T-cell (primary cell): Measurements from ENCODE around the gene ATF6B. TPM values are rescaled to one million over a fixed set of nuclear protein-coding genes. Genes with fewer than 3 reads are reported as not detected.

ENCODE experiments used
- ATAC-seq, 4 experiments: fragments of 200-7000 bp in 3 of 4; fragments of 150-1000 bp in 1 of 4; cut with Tn5 transposase; replicated peaks in 1 of 4; 1 replicate in 3 of 4; 2 replicates in 1 of 4; pipeline ENCODE4 v1.10.0; 2021; ENCODE audit warnings: moderate library complexity in 3 of 4, mild to moderate bottlenecking in 2 of 4, moderate number of reproducible peaks in 1 of 4
- CTCF ChIA-PET, 2 donors: fragments of 300-600 bp; sonication (Branson Sonifier 250); formaldehyde crosslinking; loops; one replicate each; lab custom pipeline; 2022; ENCODE audit warnings: antibody characterized with exemption in 2 of 2; lab: Charles Lee
- POLR2A ChIA-PET, 2 donors: fragments of 300-600 bp; sonication (Branson Sonifier 250); formaldehyde crosslinking; loops; one replicate each; lab custom pipeline; 2022; ENCODE audit warnings: antibody characterized with exemption in 2 of 2; lab: Charles Lee
- DNase-seq, 35 experiments: peaks; one replicate each; pipeline versions ENCODE4 v3.0.0 to v3.0.0-alpha.2; 2013 to 2023
- H3K27ac ChIP-seq: one replicate; pipeline ENCODE4 v1.5.1; 2013; ENCODE audit warnings: low read length
- H3K27me3 ChIP-seq, 2 experiments: replicated peaks in 1 of 2; 1 replicate in 1 of 2; 2 replicates in 1 of 2; pipeline versions ENCODE4 v1.6.1 to v1.7.0; 2013; ENCODE audit warnings: low read length in 1 of 2, mixed read lengths in 1 of 2; ENCODE audit not compliant: control insufficient read depth in 2 of 2, insufficient read depth in 2 of 2; ENCODE audit errors: extremely low read depth in 1 of 2
- H3K36me3 ChIP-seq, 2 donors: 1 replicate in 1 of 2; 2 replicates in 1 of 2; pipeline versions ENCODE4 v1.6.1 to v1.7.0; 2013; ENCODE audit warnings: low read length in 1 of 2; ENCODE audit not compliant: control insufficient read depth in 2 of 2, insufficient read depth in 1 of 2; ENCODE audit errors: extremely low read depth in 1 of 2
- H3K4me1 ChIP-seq, 2 experiments: 1 replicate in 1 of 2; 2 replicates in 1 of 2; pipeline versions ENCODE4 v1.6.1 to v1.7.0; 2013; ENCODE audit warnings: low read length in 2 of 2, mixed read lengths in 1 of 2; ENCODE audit not compliant: insufficient read depth in 2 of 2, control insufficient read depth in 1 of 2; ENCODE audit errors: extremely low read depth in 1 of 2
- H3K4me3 ChIP-seq, 2 donors: 1 replicate in 1 of 2; 2 replicates in 1 of 2; pipeline versions ENCODE4 v1.5.1 to v1.7.0; 2013; ENCODE audit warnings: mild to moderate bottlenecking in 2 of 2, low read length in 1 of 2, moderate library complexity in 1 of 2; ENCODE audit not compliant: control insufficient read depth in 1 of 2; ENCODE audit errors: extremely low read depth in 1 of 2
- H3K9me3 ChIP-seq: 2 replicates; pipeline ENCODE4 v1.7.0; 2013
- H3K27ac Mint-ChIP-seq, 2 donors: one replicate each; pipeline ENCODE4 v1.8.0; 2020 to 2021; ENCODE audit warnings: mild to moderate bottlenecking in 2 of 2, mixed read lengths in 2 of 2
- H3K27me3 Mint-ChIP-seq, 2 donors: one replicate each; pipeline ENCODE4 v1.8.0; 2021 to 2022; ENCODE audit warnings: mixed read lengths in 2 of 2
- H3K36me3 Mint-ChIP-seq: one replicate; pipeline ENCODE4 v1.8.0; 2021; ENCODE audit warnings: mixed read lengths
- H3K4me1 Mint-ChIP-seq, 3 donors: one replicate each; pipeline ENCODE4 v1.8.0; 2020 to 2022; ENCODE audit warnings: mixed read lengths in 3 of 3, mild to moderate bottlenecking in 1 of 3
- H3K4me3 Mint-ChIP-seq, 3 donors: one replicate each; pipeline ENCODE4 v1.8.0; 2020 to 2022; ENCODE audit warnings: mild to moderate bottlenecking in 3 of 3, mixed read lengths in 3 of 3, moderate library complexity in 3 of 3
- H3K9me3 Mint-ChIP-seq, 3 donors: one replicate each; pipeline ENCODE4 v1.8.0; 2020 to 2022; ENCODE audit warnings: mixed read lengths in 3 of 3
- WGBS: methylation state at CpG from one replicate; pipeline ENCODE4 v1.1.5; 2013; ENCODE audit warnings: missing lambda C conversion rate; ENCODE audit not compliant: insufficient coverage; 5-methylcytosine and 5-hydroxymethylcytosine counted together
- total RNA-seq, 35 experiments: library from RNA in 6 of 35; stranded (reverse) in 6 of 35; fragments of 120-200 nt in 1 of 35; gene quantifications; one replicate each; pipeline versions ENCODE4 v1.2.1 to v1.2.4 and lab custom pipeline; 2013 to 2026

Gene ATF6B
- total RNA-seq, 5 donors from 2014 or later (not counting 1 experiment from before 2014, with no cell fraction given): 106 to 151 (median 145) TPM

DNA sequence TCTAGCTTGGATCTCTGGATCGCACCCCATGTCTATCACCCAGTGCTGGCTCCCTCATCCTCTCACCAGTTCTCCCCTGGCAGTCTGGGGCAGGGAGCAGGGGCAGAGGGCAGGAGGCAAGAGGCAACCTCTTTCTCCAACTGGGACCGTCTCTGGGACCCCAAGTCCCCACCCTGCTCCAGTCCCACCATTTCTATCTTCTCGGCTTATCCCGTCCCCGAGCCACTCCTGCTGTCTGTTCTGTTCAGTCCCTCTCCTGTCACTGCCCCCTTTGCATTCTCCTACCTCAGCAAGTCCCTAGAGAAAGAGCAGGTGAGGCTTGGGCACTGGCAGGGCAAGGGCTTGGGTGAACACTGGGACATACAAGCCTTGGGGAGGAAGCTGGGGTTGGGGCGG, 18.3 kb downstream of the ATF6B start:
- Mint-ChIP-seq H3K27ac (peak overlapping the region in 1 of 2 donors; percentile 11), H3K36me3 (peaks cover 2% of the 10 kb centered on the region), H3K4me1 (peaks cover 25 to 36% (median 26%) of the 10 kb centered on the region in 3 donors), H3K9me3 (no peaks in the 10 kb centered on the region), H3K27me3 (peaks cover 9 to 21% of the 10 kb centered on the region in 2 donors), H3K4me3 (no peak overlapping the region)
- ChIA-PET CTCF (interaction anchor here in 1 of 2 donors (0.6 kb wide), 1 partner anchor 151 kb away, joined by 5 read pairs; the partner anchor contains the start of gene SKIC2), POLR2A (no interaction called here)
- DNase-seq (no peak), ATAC-seq (no peak)
- H3K27ac ChIP-seq: no peak overlapping the region
- H3K27me3 ChIP-seq: peaks cover 0 to 35% of the 10 kb centered on the region in 2 experiments
- H3K36me3 ChIP-seq: peaks cover 0 to under 1% of the 10 kb centered on the region in 2 donors
- H3K9me3 ChIP-seq: no peaks in the 10 kb centered on the region
- 90% methylated on average over 4 of the region's 6 CpGs for WGBS
- peaks cover 0 to 28% of the 10 kb centered on the region in 2 experiments for H3K4me1 ChIP-seq
- no peak overlapping the region for H3K4me3 ChIP-seq

DNA sequence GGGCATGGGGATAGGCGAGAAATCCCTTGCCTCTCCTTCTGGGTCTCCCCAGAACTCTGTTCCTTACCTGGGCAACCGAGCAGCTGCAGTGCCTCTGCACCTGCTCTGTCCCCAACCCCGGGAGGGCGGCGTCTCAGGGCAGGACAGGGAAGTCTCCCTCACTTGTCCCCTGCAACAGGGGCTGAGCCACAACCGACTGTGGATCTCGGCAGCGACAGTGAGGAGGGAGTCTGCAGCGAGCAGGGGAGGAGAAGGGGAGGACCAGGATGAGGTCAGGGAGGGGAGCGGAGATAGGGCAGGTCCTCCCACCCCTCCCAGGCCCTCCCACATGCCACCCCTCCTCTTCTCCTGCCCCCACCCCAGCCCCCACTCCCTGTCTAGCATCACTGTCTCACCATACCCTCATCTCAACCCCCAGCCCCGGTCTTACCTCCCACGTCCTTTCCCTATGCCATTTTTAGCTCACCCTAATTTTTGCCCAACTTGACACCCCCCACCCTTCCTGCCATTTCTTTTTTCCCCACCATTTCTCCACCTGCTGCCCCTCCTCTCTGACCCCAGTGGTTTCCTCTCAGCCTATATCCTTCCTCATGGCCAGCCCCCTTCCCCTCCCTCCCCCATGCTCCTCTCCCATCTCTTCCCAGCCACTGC, 18.8 kb downstream of the ATF6B start, which contains the start of gene TNXB:
Gene TNXB (minus strand): TSS at position 225 of the 651 bp plus-strand sequence. CDS start 11,140 bp downstream, outside the sequence.
- Histone ChIP-seq H3K9me3 (no peaks in the 10 kb centered on the region), H3K4me1 (peaks cover 0 to 28% of the 10 kb centered on the region in 2 experiments), H3K4me3 (no peak within 1 kb of the TSS), H3K36me3 (no peaks in the 10 kb centered on the region), H3K27ac (no peak within 1 kb of the TSS), H3K27me3 (peaks cover 2 to 40% of the 10 kb centered on the region in 2 experiments)
- H3K36me3 Mint-ChIP-seq: no peaks in the 10 kb centered on the region
- WGBS: 5% methylated on average over 4 of the region's 12 CpGs
- no peaks in the 10 kb centered on the region for H3K9me3 Mint-ChIP-seq
- ChIA-PET CTCF (interaction anchor here in 1 of 2 donors (0.6 kb wide), 1 partner anchor 150 kb away, joined by 5 read pairs; the partner anchor contains the start of gene SKIC2), POLR2A (no interaction called here)
- peaks cover 13 to 25% of the 10 kb centered on the region in 2 donors for H3K27me3 Mint-ChIP-seq
- peak within 1 kb of the TSS in 1 of 2 donors; percentile 28 for H3K27ac Mint-ChIP-seq
- peaks cover 25 to 40% (median 26%) of the 10 kb centered on the region in 3 donors for H3K4me1 Mint-ChIP-seq
- ATAC-seq (peak in 3 of 4 experiments; percentile 44 to 52 (median 47)), DNase-seq (peak in 1 of 35 experiments; percentile 17)
- H3K4me3 Mint-ChIP-seq: peak within 1 kb of the TSS in 1 of 3 donors; percentile 50

DNA sequence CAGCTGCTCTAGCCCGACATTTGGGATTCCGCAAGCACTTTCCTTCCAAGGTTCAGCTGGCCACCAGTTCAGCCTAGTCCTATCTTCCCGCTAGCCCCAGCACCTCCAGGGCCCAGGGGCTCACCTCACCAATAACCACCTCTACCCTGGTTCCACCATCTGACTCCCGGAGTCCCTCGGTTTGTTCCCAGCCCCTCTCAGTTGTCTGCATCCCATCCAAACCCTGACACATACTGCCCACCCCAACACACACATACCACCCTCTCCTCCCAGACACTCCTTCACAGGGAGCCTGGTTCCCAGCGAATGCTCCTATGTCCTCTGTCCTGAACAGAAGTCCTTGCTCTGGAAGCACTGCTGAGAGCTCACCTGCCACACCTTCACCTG, 19.3 kb downstream of the ATF6B start:
- peaks cover 0 to 28% of the 10 kb centered on the region in 2 experiments for H3K4me1 ChIP-seq
- Mint-ChIP-seq H3K36me3 (no peaks in the 10 kb centered on the region), H3K27me3 (peaks cover 17 to 28% of the 10 kb centered on the region in 2 donors), H3K4me1 (peaks cover 25 to 40% (median 26%) of the 10 kb centered on the region in 3 donors), H3K4me3 (peak overlapping the region in 1 of 3 donors; percentile 50), H3K9me3 (no peaks in the 10 kb centered on the region), H3K27ac (peak overlapping the region in 1 of 2 donors; percentile 28)
- H3K4me3 ChIP-seq: no peak overlapping the region
- H3K36me3 ChIP-seq: no peaks in the 10 kb centered on the region
- H3K27me3 ChIP-seq: peaks cover 2 to 42% of the 10 kb centered on the region in 2 experiments
- H3K27ac ChIP-seq: no peak overlapping the region
- ChIA-PET POLR2A (no interaction called here), CTCF (no interaction called here)
- H3K9me3 ChIP-seq: no peaks in the 10 kb centered on the region
- WGBS: 61% methylated on average over 6 of the region's 6 CpGs
- ATAC-seq (peak in 1 of 4 experiments; percentile 11), DNase-seq (no peak)

DNA sequence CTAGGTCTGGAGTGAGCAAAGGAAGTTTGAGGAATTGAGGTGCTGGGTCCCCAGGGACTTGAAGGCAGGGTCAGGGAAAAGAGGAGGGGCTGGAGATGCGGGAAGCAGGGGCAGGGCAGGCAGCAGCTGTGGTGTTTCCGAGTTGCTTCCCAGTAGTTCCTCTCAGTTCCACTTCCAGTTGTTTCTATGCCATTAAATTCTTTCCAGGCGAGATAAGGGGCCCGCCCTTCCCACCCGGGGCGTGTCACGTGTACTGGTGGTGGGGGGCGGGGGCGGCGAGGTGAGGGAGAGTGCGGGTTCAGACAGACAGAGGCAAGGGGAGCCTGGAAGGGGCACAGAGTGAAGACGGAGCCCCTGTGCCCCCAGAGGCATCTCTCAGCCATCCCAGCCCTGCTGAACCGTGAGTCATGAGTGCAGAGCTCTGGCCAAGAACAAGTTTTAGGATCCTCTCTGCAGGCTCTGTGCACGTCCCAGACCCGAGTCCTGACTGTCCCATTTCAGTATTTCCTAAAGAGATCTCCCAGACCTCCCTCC, 19.9 kb downstream of the ATF6B start:
- peak in 1 of 4 experiments; percentile 29 for ATAC-seq
- H3K4me1 Mint-ChIP-seq: peaks cover 24 to 40% (median 26%) of the 10 kb centered on the region in 3 donors
- H3K27ac ChIP-seq: no peak overlapping the region
- CTCF ChIA-PET: no interaction called here
- no peak overlapping the region for H3K27ac Mint-ChIP-seq
- H3K36me3 ChIP-seq: no peaks in the 10 kb centered on the region
- peaks cover 17 to 31% of the 10 kb centered on the region in 2 donors for H3K27me3 Mint-ChIP-seq
- no peak overlapping the region for H3K4me3 ChIP-seq
- H3K9me3 Mint-ChIP-seq: no peaks in the 10 kb centered on the region
- H3K9me3 ChIP-seq: no peaks in the 10 kb centered on the region
- peaks cover 2 to 42% of the 10 kb centered on the region in 2 experiments for H3K27me3 ChIP-seq
- H3K36me3 Mint-ChIP-seq: no peaks in the 10 kb centered on the region
- H3K4me1 ChIP-seq: peaks cover 0 to 28% of the 10 kb centered on the region in 2 experiments
- H3K4me3 Mint-ChIP-seq: peak overlapping the region in 1 of 3 donors; percentile 50
- no peak for DNase-seq
- 13% methylated on average over 10 of the region's 15 CpGs for WGBS
- POLR2A ChIA-PET: no interaction called here

DNA sequence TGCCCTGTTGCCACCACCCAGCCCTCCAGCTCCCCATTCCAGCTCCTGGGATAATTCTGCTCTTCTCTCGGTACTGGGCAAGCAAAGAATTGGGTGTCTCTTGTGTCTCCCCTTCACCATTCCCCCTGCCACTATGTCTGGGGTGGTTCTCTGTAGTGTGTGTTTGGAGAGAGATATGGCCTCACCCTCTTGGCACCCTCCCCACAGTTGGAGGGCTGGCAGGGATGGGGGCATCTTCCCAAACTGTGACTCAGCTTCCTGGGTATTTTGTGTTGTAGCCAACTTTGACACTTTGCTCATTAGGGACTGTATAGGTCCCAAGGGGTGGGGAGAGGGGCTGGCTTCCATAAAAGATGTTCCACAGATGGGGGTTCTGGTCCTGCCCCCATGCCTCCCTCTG, 20.6 kb downstream of the ATF6B start:
- H3K27ac Mint-ChIP-seq: no peak overlapping the region
- H3K9me3 ChIP-seq: no peaks in the 10 kb centered on the region
- no peak overlapping the region for H3K4me3 ChIP-seq
- H3K4me1 Mint-ChIP-seq: peaks cover 24 to 40% (median 26%) of the 10 kb centered on the region in 3 donors
- no peaks in the 10 kb centered on the region for H3K36me3 ChIP-seq
- H3K36me3 Mint-ChIP-seq: no peaks in the 10 kb centered on the region
- no peaks in the 10 kb centered on the region for H3K9me3 Mint-ChIP-seq
- POLR2A ChIA-PET: no interaction called here
- H3K4me3 Mint-ChIP-seq: peak overlapping the region in 1 of 3 donors; percentile 50
- DNase-seq: no peak
- WGBS: no CpG with 5 or more reads among the region's 1 CpG
- H3K27me3 ChIP-seq: peaks cover 2 to 42% of the 10 kb centered on the region in 2 experiments
- CTCF ChIA-PET: interaction anchor here in 1 of 2 donors (0.5 kb wide), 1 partner anchor 74 kb away, joined by 3 read pairs; no protein-coding TSS in a partner anchor
- no peak overlapping the region for H3K27ac ChIP-seq
- H3K27me3 Mint-ChIP-seq: peaks cover 17 to 31% of the 10 kb centered on the region in 2 donors
- peaks cover 0 to 28% of the 10 kb centered on the region in 2 experiments for H3K4me1 ChIP-seq
- ATAC-seq: no peak

DNA sequence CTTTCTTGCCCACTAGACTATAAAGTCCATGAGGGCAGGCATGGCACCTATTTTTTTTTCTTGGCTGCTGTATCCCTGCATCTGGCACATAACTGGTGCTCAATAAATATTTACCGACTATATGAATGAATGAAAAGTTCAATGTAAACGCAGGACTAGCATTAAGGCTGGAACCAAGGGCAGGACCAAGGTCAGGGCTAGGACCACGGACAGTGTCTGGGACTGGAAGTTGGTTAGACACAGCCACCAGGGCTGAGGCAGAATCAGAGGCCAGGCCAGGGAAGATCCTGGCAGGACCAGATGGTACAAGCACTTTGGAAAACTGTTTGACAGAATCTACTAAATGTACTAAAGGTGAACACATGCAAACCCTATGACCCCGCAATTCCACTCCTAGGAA, 22.6 kb downstream of the ATF6B start:
- Histone ChIP-seq H3K36me3 (no peaks in the 10 kb centered on the region), H3K27me3 (peaks cover 2 to 43% of the 10 kb centered on the region in 2 experiments), H3K27ac (no peak overlapping the region), H3K4me1 (peaks cover 0 to 28% of the 10 kb centered on the region in 2 experiments), H3K9me3 (no peaks in the 10 kb centered on the region), H3K4me3 (no peak overlapping the region)
- ATAC-seq (no peak), DNase-seq (no peak)
- no peak overlapping the region for H3K27ac Mint-ChIP-seq
- no peak overlapping the region for H3K4me3 Mint-ChIP-seq
- H3K27me3 Mint-ChIP-seq: peaks cover 17 to 34% of the 10 kb centered on the region in 2 donors
- WGBS: 91% methylated on average over 3 of the region's 4 CpGs
- H3K36me3 Mint-ChIP-seq: no peaks in the 10 kb centered on the region
- peaks cover 24 to 34% (median 26%) of the 10 kb centered on the region in 3 donors for H3K4me1 Mint-ChIP-seq
- H3K9me3 Mint-ChIP-seq: no peaks in the 10 kb centered on the region
- ChIA-PET CTCF (no interaction called here), POLR2A (interaction anchor here in 1 of 2 donors (0.6 kb wide), 1 partner anchor 46 kb away, joined by 15 read pairs; no protein-coding TSS in a partner anchor)
